Osteoblast (primary cell): ENCODE results near the gene IQCE. TPM values are rescaled to one million over a fixed set of nuclear protein-coding genes. Genes with fewer than 3 reads are reported as not detected.
A peak's percentile ranks its signal among the peaks of the same experiment; 100 is the strongest.

ENCODE experiments used
- DNase-seq: peaks from one replicate; pipeline ENCODE4 v3.0.0; 2011; ENCODE audit warnings: low spot score, mixed read lengths; ENCODE audit not compliant: insufficient read length; ENCODE audit errors: missing footprints
- H2AFZ ChIP-seq: 2 replicates; pipeline ENCODE4 v1.6.0; 2011; ENCODE audit warnings: mild to moderate bottlenecking, low read length
- H3K27ac ChIP-seq: 2 replicates; pipeline ENCODE4 v1.5.1; 2011; ENCODE audit warnings: mild to moderate bottlenecking, low read depth, low read length, moderate library complexity
- H3K27me3 ChIP-seq: 2 replicates; pipeline ENCODE4 v1.6.0; 2012; ENCODE audit warnings: mild to moderate bottlenecking, control low read depth, inconsistent platforms, low read length, moderate library complexity; ENCODE audit not compliant: insufficient read depth
- H3K36me3 ChIP-seq: 2 replicates; pipeline ENCODE4 v1.5.1; 2011; ENCODE audit warnings: mild to moderate bottlenecking, low read length, control low read depth, moderate library complexity; ENCODE audit not compliant: insufficient read depth
- H3K4me1 ChIP-seq: 2 replicates; pipeline ENCODE4 v1.5.1; 2011; ENCODE audit warnings: mild to moderate bottlenecking, low read length, control low read depth, moderate library complexity; ENCODE audit not compliant: insufficient read depth
- H3K4me2 ChIP-seq: 2 replicates; pipeline ENCODE4 v1.6.0; 2011; ENCODE audit warnings: mild to moderate bottlenecking, low read length; ENCODE audit not compliant: insufficient read depth
- H3K4me3 ChIP-seq: fragments of 200-600 bp; sonication (generic); 3 replicates; pipeline ENCODE4 v1.5.1; 2012; ENCODE audit warnings: mild to moderate bottlenecking, low read length, inconsistent platforms; ENCODE audit not compliant: insufficient read depth
- H3K79me2 ChIP-seq: 2 replicates; pipeline ENCODE4 v1.6.0; 2012; ENCODE audit warnings: mild to moderate bottlenecking, low read length, control low read depth, inconsistent platforms; ENCODE audit not compliant: insufficient read depth
- H3K9me3 ChIP-seq: 2 replicates; pipeline ENCODE4 v1.5.1; 2011; ENCODE audit warnings: low read depth, low read length, control low read depth
- H4K20me1 ChIP-seq: 2 replicates; pipeline ENCODE4 v1.6.0; 2012; ENCODE audit warnings: mild to moderate bottlenecking, low read length, control low read depth; ENCODE audit not compliant: insufficient read depth
- total RNA-seq: library from RNA; depleted of rRNA; stranded (reverse); fragments of >200 nt; gene quantifications from 2 replicates; pipeline ENCODE4 v1.2.3, GENCODE V29; 2012
- TF ChIP-seq, protein P1 (sequence below): IDR thresholded peaks from 2 replicates; pipeline ENCODE4 v1.5.1; 2011; ENCODE audit warnings: mild to moderate bottlenecking, low read depth, low read length, moderate library complexity; ENCODE audit errors: extremely low read depth

Gene IQCE
- total RNA-seq, 1 donor: 18.8 TPM

DNA sequence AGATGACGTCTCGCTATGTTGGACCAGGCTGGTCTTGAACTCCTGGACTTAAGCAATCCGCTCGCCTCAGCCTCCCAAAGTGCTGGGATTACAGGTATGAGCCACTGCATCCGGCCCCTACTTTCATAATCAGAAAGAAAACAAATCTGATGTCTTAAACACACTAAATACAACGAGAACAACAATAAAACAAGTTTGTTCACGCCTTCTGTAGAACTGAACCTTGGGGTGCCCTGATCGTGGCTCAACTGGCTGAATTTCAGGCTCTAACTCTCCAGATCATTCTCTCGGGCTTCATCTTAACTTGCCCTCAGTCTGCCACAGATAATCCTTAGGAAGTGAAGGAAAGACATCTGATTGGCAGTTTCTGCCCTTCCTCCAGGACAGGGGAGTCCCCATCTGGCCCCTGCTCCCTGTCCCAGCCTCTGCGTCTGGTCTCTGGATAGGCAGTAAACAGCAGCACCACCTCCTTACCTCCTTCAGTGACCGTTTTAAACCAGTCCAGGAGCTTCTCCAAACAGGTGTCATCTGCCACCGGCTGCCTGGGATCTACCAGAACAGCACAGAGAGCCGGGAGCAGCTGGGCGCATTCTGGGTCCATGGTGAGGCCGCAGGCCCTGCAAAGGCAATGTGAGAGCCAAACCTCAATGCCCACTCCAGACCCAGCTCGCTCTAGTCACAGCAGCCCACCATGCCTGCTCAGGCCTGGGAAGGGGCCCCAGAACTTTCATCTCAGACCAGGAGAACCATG, 4.8 kb upstream of the IQCE start:
- H3K9me3 ChIP-seq: no peaks in the 10 kb centered on the region
- peaks cover 11% of the 10 kb centered on the region for H3K36me3 ChIP-seq
- TF ChIP-seq, protein P1, sequence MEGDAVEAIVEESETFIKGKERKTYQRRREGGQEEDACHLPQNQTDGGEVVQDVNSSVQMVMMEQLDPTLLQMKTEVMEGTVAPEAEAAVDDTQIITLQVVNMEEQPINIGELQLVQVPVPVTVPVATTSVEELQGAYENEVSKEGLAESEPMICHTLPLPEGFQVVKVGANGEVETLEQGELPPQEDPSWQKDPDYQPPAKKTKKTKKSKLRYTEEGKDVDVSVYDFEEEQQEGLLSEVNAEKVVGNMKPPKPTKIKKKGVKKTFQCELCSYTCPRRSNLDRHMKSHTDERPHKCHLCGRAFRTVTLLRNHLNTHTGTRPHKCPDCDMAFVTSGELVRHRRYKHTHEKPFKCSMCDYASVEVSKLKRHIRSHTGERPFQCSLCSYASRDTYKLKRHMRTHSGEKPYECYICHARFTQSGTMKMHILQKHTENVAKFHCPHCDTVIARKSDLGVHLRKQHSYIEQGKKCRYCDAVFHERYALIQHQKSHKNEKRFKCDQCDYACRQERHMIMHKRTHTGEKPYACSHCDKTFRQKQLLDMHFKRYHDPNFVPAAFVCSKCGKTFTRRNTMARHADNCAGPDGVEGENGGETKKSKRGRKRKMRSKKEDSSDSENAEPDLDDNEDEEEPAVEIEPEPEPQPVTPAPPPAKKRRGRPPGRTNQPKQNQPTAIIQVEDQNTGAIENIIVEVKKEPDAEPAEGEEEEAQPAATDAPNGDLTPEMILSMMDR: no peak
- H3K4me1 ChIP-seq: peaks cover 14% of the 10 kb centered on the region
- H4K20me1 ChIP-seq: peaks cover 8% of the 10 kb centered on the region
- H3K27me3 ChIP-seq: no peaks in the 10 kb centered on the region
- H2AFZ ChIP-seq: no peak overlapping the region
- DNase-seq: peak; percentile 44
- H3K4me2 ChIP-seq: peak overlapping the region; percentile 95
- peak overlapping the region; percentile 93 for H3K4me3 ChIP-seq
- H3K79me2 ChIP-seq: peaks cover 15% of the 10 kb centered on the region
- no peak overlapping the region for H3K27ac ChIP-seq

DNA sequence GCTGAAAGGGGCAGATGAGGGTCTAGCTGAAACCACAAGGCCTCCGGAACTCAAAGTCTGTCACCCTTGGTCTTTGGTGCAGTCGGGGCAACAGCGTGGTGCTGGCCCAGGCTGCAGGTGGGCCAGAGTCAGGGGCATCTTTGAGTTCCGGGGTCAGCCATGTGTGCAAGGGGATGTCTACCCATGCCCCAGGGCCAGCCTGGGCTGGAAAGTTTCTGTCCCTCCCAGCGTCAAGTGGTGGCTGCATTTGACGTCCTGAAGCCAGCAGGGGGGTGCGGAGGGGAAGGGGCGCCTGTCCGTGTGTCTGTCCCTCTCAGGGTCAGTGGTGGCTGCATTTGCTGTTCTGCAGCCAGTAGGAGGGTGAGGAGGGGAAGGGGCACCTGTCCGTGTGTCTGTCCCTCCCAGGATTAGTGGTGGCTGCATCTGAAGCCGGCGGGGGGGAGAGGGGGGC, 4.1 kb upstream of the IQCE start:
- peak; percentile 36 for DNase-seq
- TF ChIP-seq, protein P1: no peak
- H3K36me3 ChIP-seq: peaks cover 6% of the 10 kb centered on the region
- H3K4me3 ChIP-seq: peak overlapping the region; percentile 93
- H3K27me3 ChIP-seq: no peaks in the 10 kb centered on the region
- H3K9me3 ChIP-seq: no peaks in the 10 kb centered on the region
- H2AFZ ChIP-seq: peak overlapping the region; percentile 56
- H3K27ac ChIP-seq: peak overlapping the region; percentile 37
- peaks cover 15% of the 10 kb centered on the region for H3K4me1 ChIP-seq
- H3K79me2 ChIP-seq: peaks cover 21% of the 10 kb centered on the region
- peak overlapping the region; percentile 95 for H3K4me2 ChIP-seq
- H4K20me1 ChIP-seq: peaks cover 8% of the 10 kb centered on the region

DNA sequence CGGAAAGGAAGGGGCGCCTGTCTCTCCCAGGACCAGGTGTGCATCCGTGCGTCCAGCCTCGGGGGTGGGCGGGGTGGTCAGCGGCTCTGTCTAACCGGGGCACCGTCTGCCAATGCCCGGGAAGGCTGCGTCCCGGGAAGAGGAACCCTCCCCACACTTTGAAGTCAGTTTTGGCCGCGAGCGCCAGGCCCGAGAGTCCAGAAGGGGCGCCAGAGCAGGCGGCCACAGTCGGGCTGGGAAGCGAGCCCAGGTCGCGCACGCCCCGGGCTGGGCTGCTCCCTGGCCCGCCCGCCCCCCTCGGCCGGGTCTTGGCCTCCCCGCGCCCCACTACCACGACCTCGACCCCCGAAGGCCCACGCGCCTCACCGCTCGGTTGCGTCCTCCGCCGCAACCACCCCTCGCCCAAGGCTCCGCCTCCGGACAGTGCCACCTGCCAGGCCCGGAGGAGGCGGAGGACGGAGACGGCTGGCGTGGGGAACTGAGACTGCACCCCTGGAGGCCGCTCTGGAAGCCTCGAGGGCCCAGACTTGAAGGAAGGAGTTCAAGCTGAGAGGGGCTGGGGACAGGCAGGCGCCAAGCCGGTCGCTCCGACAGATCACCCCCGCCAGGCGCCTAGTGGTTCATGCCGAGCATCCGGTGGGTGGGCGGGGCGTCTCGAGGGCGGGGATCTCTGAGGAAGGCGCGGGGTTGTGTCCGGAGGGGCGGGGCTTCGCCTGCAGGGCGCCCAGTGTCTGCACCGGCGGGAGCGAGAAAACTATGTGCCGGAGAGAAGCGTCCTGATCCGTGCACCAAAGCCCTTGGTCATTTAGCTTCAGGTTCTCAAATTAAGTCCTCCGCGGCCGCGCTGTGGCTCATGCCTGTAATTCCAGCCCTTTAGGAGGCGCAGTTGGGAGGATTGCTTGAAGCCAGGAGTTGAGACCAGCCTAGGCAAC, 3.4 kb upstream of the IQCE start, which contains the start of gene BRAT1:
BRAT1 (minus strand) TSS at position 404 of the 932 bp plus-strand sequence. CDS start 1,093 bp downstream, outside the sequence.
- Histone ChIP-seq H4K20me1 (peaks cover 8% of the 10 kb centered on the region), H3K27ac (peak within 1 kb of the TSS; percentile 97), H3K4me3 (peak within 1 kb of the TSS; percentile 93), H3K9me3 (no peaks in the 10 kb centered on the region), H2AFZ (peak within 1 kb of the TSS; percentile 98), H3K27me3 (no peaks in the 10 kb centered on the region), H3K79me2 (peaks cover 28% of the 10 kb centered on the region), H3K4me2 (peak within 1 kb of the TSS; percentile 95), H3K36me3 (peaks cover 5% of the 10 kb centered on the region), H3K4me1 (peaks cover 19% of the 10 kb centered on the region)
- TF ChIP-seq, protein P1: peak; percentile 41
- peak; percentile 99 for DNase-seq
